Myocyte (in vitro differentiated cells): Measurements from ENCODE around the gene BLOC1S3. TPM values are rescaled to one million over a fixed set of nuclear protein-coding genes. Genes with fewer than 3 reads are reported as not detected.

ENCODE experiments used
- DNase-seq: peaks from one replicate; pipeline ENCODE4 v3.0.0-alpha.2; 2012; ENCODE audit warnings: low read depth
- total RNA-seq: library from RNA; depleted of rRNA; stranded (reverse); fragments of >200 nt; gene quantifications from 2 replicates; pipeline ENCODE4 v1.2.3, GENCODE V29; 2014

The BLOC1S3 gene
- total RNA-seq, 1 donor from 2014 or later: 8.4 TPM

- peak; percentile 52 for DNase-seq
These were observed 16.6 kb upstream of the BLOC1S3 start for GRCh38 chr19:45161738-45162607.

GRCh38 chr19:45162608-45163143 lies 15.9 kb upstream of the BLOC1S3 start:
- DNase-seq: no peak

GRCh38 chr19:45163156-45163555 lies 15.4 kb upstream of the BLOC1S3 start:
- no peak for DNase-seq

GRCh38 chr19:45163751-45164460 lies 14.7 kb upstream of the BLOC1S3 start:
- DNase-seq: no peak

GRCh38 chr19:45164577-45165335 lies 13.8 kb upstream of the BLOC1S3 start:
- DNase-seq: peak; percentile 61

- no peak for DNase-seq
These were observed 11.8 kb upstream of the BLOC1S3 start for GRCh38 chr19:45166723-45167252.

GRCh38 chr19:45168767-45169351 lies 9.7 kb upstream of the BLOC1S3 start:
- no peak for DNase-seq

- DNase-seq: no peak
These were observed 9.0 kb upstream of the BLOC1S3 start for GRCh38 chr19:45169602-45170001.

GRCh38 chr19:45170146-45171106 lies 8.2 kb upstream of the BLOC1S3 start:
- no peak for DNase-seq

GRCh38 chr19:45171211-45171623 lies 7.4 kb upstream of the BLOC1S3 start:
- no peak for DNase-seq

GRCh38 chr19:45172173-45172572 lies 6.4 kb upstream of the BLOC1S3 start:
- no peak for DNase-seq

GRCh38 chr19:45172611-45173208 lies 5.9 kb upstream of the BLOC1S3 start:
- peak; percentile 44 for DNase-seq

GRCh38 chr19:45173816-45174215 lies 4.8 kb upstream of the BLOC1S3 start:
- DNase-seq: peak; percentile 99

GRCh38 chr19:45175515-45176345 lies 2.9 kb upstream of the BLOC1S3 start:
- DNase-seq: no peak

GRCh38 chr19:45177817-45178261 lies 745 bp upstream of the BLOC1S3 start, which contains the start of gene TRAPPC6A:
Gene TRAPPC6A (minus strand): TSS chr19:45178237. CDS start chr19:45178218, 19 bp downstream.
- no peak for DNase-seq

GRCh38 chr19:45179072-45179891 lies 698 bp downstream of the BLOC1S3 start:
- DNase-seq: peak; percentile 20

- no peak for DNase-seq
These were observed 1.3 kb downstream of the BLOC1S3 start for GRCh38 chr19:45179892-45180370.
